ENCODE data around the gene SPTA1.
A peak's percentile ranks its signal among the peaks of the same experiment; 100 is the strongest.
"Not testable (repeated sequence)": the region's sequence is repeated elsewhere in the genome, so short reads cannot be mapped to it uniquely, and the experiment has no call there.

SPTA1 gene

GRCh38 chr1:158686111-158687009 is at the start of gene SPTA1:
Gene SPTA1, minus strand, starts transcription at chr1:158686715. Its CDS starts 198 bp downstream, at chr1:158686517.
- DNase-seq, result peak; percentile 77

DNA sequence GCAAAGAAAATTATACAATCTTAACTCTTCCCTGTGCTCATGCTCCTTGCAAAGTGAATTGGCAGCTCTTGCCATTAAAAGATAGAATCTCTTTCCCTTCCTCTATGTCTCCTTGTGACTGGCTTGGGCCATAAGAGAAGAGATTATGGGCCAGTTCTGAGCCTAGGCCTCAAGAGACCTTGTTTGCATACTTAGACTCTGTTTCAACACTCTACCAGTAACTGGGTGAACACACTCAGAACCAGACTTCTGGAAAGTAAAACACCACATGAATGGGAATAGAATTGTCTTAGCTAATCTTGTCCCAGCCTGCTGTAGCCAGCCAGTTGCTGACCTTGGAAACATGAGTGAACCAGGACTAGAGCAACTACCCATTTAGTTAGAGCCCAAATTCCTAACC is 49.3 kb upstream of the SPTA1 start:
- DNase-seq, result no peak

- no peak for DNase-seq
These were observed 46.0 kb upstream of the SPTA1 start for GRCh38 chr1:158732524-158732923.

DNA sequence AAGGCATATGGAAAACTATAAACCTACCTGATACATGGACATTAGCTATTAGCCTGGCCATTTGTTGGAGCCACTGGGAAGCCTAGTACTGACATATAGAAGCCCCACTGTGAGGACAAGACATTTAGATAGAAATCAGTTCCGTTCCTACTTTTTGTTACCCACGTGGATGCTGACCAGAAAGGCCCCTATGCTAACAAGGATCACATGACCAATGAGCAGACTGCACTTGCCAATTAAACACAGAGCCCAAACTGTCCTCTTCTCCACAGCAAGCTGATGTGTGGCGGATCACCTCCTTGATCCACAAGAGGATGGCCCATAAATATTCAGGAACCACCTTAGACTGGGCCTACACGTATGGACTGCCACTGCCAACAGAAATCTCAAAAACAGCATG is 45.2 kb upstream of the SPTA1 start:
- no peak for DNase-seq

GRCh38 chr1:158730453-158730852 is 43.9 kb upstream of the SPTA1 start:
- no peak for DNase-seq

DNA sequence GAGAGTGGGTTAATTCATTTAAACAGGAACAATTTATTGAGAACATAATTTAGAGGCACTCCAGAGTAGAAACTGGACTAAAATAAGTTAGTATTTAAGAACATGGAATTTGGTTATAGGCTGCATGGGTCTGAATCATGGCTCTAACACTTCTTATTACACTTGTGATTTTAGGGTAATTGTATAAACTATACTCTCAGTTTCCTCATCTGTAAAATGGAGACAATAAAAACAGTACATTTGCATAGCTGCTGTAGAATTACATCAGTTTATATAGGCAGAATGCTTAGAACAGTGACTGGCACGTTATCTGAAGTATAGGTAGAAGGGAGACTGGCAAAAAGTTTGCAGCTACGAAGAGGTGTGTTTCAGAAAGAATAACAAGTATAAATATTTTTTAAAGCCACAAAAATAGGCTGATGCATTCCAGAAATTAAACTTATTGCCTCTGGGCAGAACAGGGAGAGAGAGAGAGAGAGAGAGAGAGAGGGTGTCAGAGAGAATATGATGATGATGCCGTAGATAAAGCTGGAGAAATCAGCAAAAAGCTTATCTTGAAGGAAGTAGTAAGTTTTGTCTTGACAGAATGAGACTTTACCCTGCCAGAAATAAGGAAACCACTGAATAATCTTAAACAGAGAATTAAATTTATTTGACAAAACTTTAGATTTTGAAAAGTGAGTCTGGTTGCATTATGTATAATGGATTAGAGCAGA is 42.2 kb upstream of the SPTA1 start:
- no peak for DNase-seq

GRCh38 chr1:158724442-158724841 is 37.9 kb upstream of the SPTA1 start:
- DNase-seq, result no peak

DNA sequence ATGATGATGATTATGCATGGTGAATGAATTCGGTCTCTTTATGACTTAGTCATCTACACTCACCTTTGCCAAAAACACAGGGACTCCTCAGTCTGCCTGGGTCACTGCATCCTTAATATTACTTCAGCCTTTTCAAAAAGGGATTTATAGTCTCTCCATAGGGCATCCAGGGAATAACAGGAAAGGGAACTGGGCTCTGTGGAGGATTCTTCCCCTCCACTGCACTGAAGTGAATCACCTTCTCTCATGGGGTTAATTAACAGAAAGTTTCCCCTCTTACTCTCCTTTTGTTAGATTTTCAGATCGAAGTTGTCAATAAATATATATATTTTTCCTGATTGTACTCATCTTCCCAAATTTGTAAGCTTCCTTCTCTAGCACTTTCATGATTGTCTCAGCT is 34.1 kb upstream of the SPTA1 start, which contains the start of gene OR6K3:
Gene OR6K3 (minus strand): TSS at position 101 of the 400 bp plus-strand sequence. CDS start 2,605 bp downstream, outside the sequence.
- no peak for DNase-seq

GRCh38 chr1:158719664-158720063 is 33.1 kb upstream of the SPTA1 start:
- no peak for DNase-seq

GRCh38 chr1:158717344-158717743 is 30.8 kb upstream of the SPTA1 start:
- no peak for DNase-seq

GRCh38 chr1:158716335-158716734 is 29.8 kb upstream of the SPTA1 start:
- peak; percentile 40 for DNase-seq

DNA sequence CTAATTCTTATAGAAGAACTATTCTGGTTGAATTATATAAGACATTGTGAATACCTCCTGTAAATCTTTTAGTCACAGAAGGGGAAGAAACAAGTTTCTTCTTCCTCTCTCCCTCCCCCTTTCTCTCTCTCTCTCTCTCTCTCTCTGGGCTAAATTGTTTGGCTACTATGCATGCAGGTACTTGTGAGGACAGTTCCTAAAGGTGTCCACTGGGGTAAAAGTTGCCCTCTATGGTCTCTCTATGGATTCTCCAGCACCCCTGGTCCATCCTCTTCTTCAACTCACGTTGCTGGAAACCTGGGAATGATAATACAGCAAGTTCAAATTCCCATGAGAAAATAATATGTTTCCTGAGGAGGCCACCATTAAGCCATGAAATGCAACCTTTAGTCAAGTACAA is 28.2 kb upstream of the SPTA1 start:
- no peak for DNase-seq

- no peak for DNase-seq
These were observed 24.6 kb upstream of the SPTA1 start for GRCh38 chr1:158711098-158711497.

GRCh38 chr1:158706096-158706495 is 19.6 kb upstream of the SPTA1 start:
- no peak for DNase-seq

DNA sequence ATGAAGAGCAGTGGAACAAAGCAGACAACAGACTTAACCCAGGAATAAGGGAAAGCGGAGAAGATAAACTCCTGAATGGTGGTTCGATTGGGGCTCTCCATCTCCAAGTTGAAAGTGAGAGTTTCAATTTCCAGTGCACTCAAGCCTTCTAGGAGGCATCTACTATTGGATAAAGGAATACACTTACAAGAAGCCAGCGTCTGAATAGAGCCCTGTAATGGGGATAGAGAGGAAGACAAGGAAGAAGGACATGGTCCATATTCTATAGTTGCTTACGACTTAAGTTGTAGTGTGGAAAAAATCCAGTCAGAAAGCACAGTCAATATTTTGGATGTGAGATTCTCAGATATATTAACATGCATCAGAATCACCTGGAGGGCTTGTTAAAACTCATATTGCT is 14.0 kb upstream of the SPTA1 start, which contains the start of gene OR6K2:
Gene OR6K2 (minus strand): TSS at position 101 of the 400 bp plus-strand sequence. CDS start 0 bp downstream, at position 101.
- no peak for DNase-seq

GRCh38 chr1:158694596-158694995 is 8.1 kb upstream of the SPTA1 start:
- no peak for DNase-seq

DNA sequence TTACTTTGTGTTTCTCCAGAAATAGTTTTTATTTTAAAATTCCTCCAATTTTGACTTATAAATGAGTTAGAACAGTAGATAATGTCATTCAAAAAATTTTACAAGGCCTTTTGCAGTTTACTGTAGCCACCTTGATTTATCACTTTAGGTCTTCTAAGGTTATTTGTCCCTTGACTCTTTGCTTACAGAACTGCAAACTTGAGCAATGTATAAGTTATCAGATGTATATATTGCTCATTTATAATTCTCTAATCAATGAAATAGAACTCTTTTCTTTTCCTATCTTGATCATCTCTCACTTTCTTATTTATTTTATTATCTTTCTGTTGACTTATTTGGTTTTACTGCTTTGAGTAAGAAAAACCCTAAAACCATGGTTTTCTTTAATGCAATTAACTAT is 5.8 kb upstream of the SPTA1 start:
- DNase-seq, result no peak

DNA sequence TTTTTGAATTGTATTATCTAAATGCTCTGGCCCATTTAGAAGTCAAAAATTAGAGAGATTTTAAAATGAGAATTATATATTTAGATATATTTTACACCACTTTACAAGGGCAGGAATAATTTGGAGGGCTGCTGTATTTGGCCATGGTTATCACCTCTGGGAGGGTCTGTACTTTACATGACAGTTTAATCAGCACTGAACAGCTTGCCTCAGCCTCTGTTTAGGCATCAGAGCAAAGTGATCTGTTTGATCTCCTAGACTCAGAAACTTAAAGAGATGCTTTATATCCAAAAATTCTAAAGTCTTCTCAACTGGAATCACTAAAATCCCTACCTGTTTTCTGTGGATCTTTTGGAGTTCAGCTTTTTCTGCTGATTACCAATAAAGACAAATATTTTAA is 5.4 kb upstream of the SPTA1 start:
- no peak for DNase-seq

- DNase-seq, result not testable (repeated sequence)
These were observed 4.6 kb upstream of the SPTA1 start for GRCh38 chr1:158691149-158691548.

GRCh38 chr1:158689875-158690274 is 3.4 kb upstream of the SPTA1 start:
- DNase-seq, result no peak

DNA sequence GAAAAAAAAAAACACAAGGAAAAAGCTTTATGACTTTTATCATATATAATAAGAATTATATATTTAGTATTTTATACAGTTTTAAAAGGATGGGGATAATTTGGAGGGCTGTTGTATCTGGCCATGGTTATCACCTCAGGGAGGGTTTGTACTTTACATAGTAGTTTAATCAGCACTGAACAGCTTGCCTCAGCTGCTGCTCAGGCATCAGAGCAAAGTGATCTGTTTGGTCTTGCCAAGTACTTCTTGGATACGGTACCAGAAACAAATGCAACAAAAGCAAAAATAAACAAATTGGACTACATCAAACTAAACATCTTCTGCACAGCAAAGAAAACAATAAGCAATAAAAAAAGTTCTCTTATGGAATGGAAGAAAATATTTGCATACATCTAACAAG is 2.6 kb upstream of the SPTA1 start:
- DNase-seq, result no peak

DNA sequence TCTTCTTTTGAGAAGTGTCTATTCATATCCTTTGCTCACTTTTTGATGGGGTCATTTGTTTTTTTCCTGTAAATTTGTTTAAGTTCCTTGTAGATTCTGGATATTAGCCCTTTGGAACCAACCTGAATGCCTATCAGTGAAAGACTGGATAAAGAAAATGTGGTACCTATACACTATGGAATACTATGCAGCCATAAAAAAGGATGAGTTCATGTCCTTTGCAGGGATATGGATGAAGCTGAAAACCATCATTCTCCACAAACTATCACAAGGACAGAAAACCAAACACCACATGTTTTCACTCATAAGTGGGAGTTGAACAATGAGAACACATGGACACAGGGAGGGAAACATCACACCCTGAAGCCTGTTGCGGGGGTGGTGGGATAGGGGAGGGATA is 1.8 kb upstream of the SPTA1 start:
- not testable (repeated sequence) for DNase-seq

DNA sequence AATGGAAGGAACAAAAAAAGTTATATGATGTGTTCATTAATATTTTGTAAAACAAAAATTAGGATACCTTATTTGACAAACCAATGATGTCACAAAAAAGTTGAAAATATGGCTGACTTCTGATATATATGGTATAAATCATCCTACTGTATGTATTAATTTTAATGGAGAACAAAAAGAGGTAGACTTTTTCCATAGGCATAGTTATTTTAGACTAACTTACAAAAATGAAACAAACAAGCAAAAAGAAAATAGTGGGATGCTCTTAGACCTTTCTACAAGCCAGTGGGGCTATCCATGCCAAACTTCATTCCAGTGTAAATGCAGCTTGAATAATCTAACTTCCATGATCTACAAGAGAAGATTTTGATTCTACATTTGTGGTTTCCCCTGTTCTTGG is 522 bp upstream of the SPTA1 start:
- DNase-seq, result no peak

DNA sequence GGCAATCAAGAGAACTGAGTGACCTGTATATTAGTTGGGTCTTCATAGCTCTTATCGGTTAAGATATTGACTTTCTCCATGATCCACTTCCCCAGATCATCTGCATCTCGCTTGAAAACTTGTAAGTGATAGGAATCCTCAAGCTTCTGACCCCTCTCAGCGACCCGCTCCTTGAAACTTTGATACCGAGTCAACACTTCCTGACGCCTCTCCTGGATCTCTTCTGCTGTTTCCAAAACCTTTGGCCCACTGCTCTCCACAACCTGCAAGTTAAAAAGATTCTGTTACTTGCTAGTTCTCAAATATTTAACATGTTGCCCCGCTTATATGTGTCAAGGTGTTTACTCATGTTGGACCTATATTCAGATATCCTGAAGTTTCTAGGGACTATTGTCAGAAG is 1.4 kb downstream of the SPTA1 start:
- no peak for DNase-seq
